ENCODE measurements around the gene ACOT8. TPM values are rescaled to one million over a fixed set of nuclear protein-coding genes. Genes with fewer than 3 reads are reported as not detected.
A peak's percentile ranks its signal among the peaks of the same experiment; 100 is the strongest.

ACOT8 gene
- total RNA-seq, 4 donors from 2014 or later: 32.3 to 66.2 (median 41.4) TPM

DNA sequence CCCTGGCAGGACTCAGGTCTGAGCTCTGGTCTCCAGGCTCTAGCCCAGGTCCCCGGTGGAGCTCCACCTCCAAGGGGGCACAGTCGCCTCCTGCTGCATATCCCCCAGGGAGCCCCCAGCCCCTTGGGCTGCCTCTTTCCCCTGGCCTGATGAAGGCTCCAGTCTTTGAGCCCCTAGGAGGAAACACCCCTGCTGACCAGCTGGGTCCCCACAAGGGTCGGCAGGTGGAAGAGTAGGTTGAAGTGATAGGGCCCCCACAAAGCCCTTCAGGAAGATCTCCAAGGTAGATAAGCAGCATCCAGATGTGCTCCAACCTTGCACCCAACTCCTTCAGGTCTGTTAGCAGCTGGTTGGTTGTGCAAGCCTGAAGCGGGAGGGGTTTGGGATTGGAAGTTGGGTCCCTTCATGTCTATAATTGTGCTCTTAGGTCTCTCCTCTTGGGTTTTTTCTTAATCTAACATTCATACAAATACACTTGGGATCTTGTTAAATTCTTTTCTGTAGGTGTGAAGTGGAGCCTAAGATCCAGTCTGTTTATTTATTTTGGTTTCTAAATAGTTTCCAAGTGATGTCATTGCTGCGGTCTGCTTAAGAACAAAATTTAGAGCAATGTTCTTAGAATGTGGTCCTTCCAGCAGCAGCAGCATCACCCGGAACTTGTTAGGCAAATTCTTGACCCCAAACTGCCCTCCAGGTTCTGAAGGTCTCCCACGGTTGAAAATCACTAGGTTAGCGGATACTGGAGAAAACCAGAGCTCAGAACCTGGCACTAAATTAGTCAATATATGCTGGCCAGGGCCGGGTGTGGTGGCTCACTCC is 39.6 kb downstream of the ACOT8 start:
- H3K27ac ChIP-seq: peak overlapping the region; percentile 50 to 97 (median 70)
- no peak overlapping the region for H3K4me3 ChIP-seq
- intact Hi-C loops (cut with DNase I; ENCODE audit: low total_unique reads) (no loop called here), in situ Hi-C loops (cut with MboI; ENCODE audit: low sequenced_read_pairs in 4 of 4) (loop anchor here in 3 of 4 donors (25.0 kb wide), 2 partner anchors 145 to 270 kb away; partner anchors contain the start of genes NCOA5 (in 3 of the 3) and ZNF335 (in 1 of the 3))
- H3K27me3 ChIP-seq: no peaks in the 10 kb centered on the region
- no peak for ATAC-seq
- TF ChIP-seq POLR2A (IDR thresholded peaks at IDR 0.05): no peak
- TF ChIP-seq, protein P1, sequence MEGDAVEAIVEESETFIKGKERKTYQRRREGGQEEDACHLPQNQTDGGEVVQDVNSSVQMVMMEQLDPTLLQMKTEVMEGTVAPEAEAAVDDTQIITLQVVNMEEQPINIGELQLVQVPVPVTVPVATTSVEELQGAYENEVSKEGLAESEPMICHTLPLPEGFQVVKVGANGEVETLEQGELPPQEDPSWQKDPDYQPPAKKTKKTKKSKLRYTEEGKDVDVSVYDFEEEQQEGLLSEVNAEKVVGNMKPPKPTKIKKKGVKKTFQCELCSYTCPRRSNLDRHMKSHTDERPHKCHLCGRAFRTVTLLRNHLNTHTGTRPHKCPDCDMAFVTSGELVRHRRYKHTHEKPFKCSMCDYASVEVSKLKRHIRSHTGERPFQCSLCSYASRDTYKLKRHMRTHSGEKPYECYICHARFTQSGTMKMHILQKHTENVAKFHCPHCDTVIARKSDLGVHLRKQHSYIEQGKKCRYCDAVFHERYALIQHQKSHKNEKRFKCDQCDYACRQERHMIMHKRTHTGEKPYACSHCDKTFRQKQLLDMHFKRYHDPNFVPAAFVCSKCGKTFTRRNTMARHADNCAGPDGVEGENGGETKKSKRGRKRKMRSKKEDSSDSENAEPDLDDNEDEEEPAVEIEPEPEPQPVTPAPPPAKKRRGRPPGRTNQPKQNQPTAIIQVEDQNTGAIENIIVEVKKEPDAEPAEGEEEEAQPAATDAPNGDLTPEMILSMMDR (IDR thresholded peaks at IDR 0.05 in 4 of 5, conservative IDR thresholded peaks at IDR 0.05 in 1 of 5): no peak
- DNase-seq: no peak
- H3K4me1 ChIP-seq: peaks cover 7 to 11% of the 10 kb centered on the region in 2 donors
- H3K9me3 ChIP-seq: no peaks in the 10 kb centered on the region
- H3K36me3 ChIP-seq: no peaks in the 10 kb centered on the region

DNA sequence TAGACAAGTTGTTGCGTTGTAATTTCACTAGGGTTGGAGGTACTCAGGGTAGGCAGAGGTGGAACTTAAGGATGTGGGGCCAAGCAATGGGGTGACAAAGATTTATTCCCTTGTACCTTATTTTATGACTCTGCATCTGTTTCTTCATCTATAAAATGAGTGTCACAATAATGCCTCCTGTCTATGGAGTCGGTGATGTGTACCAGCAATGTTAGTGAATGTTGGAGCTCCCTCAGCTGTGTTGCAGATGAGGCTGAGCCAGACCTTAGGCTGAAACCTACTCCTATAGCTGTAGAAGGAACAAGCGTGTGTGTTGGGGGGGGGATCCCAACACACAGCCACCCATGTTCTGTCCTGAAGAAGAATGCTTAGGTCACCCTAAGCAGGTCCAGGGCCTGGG is 40.2 kb downstream of the ACOT8 start:
- no peak for TF ChIP-seq POLR2A (IDR thresholded peaks at IDR 0.05)
- TF ChIP-seq, protein P1 (IDR thresholded peaks at IDR 0.05 in 4 of 5, conservative IDR thresholded peaks at IDR 0.05 in 1 of 5): no peak
- in situ Hi-C loops (cut with MboI; ENCODE audit: low sequenced_read_pairs in 4 of 4): loop anchor here in 3 of 4 donors (25.0 kb wide), 2 partner anchors 145 to 270 kb away; partner anchors contain the start of genes NCOA5 (in 3 of the 3) and ZNF335 (in 1 of the 3)
- intact Hi-C loops (cut with DNase I; ENCODE audit: low total_unique reads): no loop called here

DNA sequence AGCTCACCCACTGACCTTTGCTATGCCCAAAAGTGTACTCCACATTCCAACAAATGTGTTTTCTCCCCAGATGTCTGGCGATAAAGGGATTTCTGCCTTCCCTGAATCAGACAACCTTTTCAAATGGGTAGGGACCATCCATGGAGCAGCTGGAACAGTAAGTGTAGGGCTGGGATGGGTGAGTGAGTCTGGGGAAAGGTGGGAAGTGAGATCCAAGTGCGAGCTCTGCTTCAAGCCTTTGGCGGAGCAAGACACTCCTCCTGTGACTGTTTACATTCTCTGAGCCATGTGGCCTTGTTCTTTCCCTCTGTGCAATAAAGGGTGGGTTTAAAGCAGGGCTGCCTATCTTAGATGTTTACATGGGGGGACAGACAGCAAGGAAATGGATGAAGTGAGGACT is 42.9 kb downstream of the ACOT8 start:
- in situ Hi-C loops (cut with MboI; ENCODE audit: low sequenced_read_pairs in 4 of 4): loop anchor here in 3 of 4 donors (25.0 kb wide), 2 partner anchors 148 to 273 kb away; partner anchors contain the start of genes NCOA5 (in 3 of the 3) and ZNF335 (in 1 of the 3)
- Histone ChIP-seq H3K27me3 (no peaks in the 10 kb centered on the region), H3K27ac (peak overlapping the region in 1 of 4 donors; percentile 21), H3K36me3 (peaks cover 0 to 23% of the 10 kb centered on the region in 2 donors), H3K9me3 (no peaks in the 10 kb centered on the region), H3K4me3 (no peak overlapping the region), H3K4me1 (peaks cover 5 to 14% of the 10 kb centered on the region in 2 donors)
- intact Hi-C loops (cut with DNase I; ENCODE audit: low total_unique reads): no loop called here
- TF ChIP-seq, protein P1 (IDR thresholded peaks at IDR 0.05 in 4 of 5, conservative IDR thresholded peaks at IDR 0.05 in 1 of 5): no peak
- no peak for TF ChIP-seq POLR2A (IDR thresholded peaks at IDR 0.05)
- ATAC-seq (no peak), DNase-seq (no peak)

More for the DNA sequence above, 40.2 kb downstream of the ACOT8 start:
- Histone ChIP-seq H3K9me3 (no peaks in the 10 kb centered on the region), H3K27ac (peak overlapping the region; percentile 50 to 97 (median 70)), H3K4me1 (peaks cover 5 to 10% of the 10 kb centered on the region in 2 donors), H3K36me3 (no peaks in the 10 kb centered on the region), H3K27me3 (no peaks in the 10 kb centered on the region), H3K4me3 (no peak overlapping the region)
- ATAC-seq (no peak), DNase-seq (no peak)

DNA sequence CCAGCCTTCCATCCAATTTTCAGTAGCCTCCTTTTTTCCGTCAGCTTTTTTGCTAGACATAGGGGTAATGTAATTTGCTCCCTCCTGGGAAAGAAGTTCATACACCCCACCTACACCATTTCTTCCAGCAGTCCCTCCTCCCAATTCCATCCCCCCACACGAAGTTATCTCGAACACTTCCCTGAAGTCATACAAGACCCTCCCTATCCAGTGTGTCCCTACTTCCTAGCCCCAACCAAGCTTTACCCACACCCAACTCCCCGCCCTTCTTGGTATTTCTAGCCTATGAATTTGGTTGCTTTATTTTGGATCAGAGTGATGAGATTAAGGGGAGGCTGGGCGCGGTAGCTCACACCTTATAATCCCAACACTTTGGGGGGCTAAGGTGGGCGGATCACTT is 43.7 kb downstream of the ACOT8 start:
- intact Hi-C loops (cut with DNase I; ENCODE audit: low total_unique reads): no loop called here
- H3K4me1 ChIP-seq: peaks cover 5 to 14% of the 10 kb centered on the region in 2 donors
- peak overlapping the region in 1 of 4 donors; percentile 60 for H3K27ac ChIP-seq
- no peak overlapping the region for H3K4me3 ChIP-seq
- no peak for ATAC-seq
- H3K9me3 ChIP-seq: no peaks in the 10 kb centered on the region
- in situ Hi-C loops (cut with MboI; ENCODE audit: low sequenced_read_pairs in 4 of 4): loop anchor here in 3 of 4 donors (25.0 kb wide), 2 partner anchors 149 to 274 kb away; partner anchors contain the start of genes NCOA5 (in 3 of the 3) and ZNF335 (in 1 of the 3)
- peaks cover 0 to 32% of the 10 kb centered on the region in 2 donors for H3K36me3 ChIP-seq
- H3K27me3 ChIP-seq: no peaks in the 10 kb centered on the region
- DNase-seq: no peak
- TF ChIP-seq, protein P1 (IDR thresholded peaks at IDR 0.05 in 4 of 5, conservative IDR thresholded peaks at IDR 0.05 in 1 of 5): no peak
- no peak for TF ChIP-seq POLR2A (IDR thresholded peaks at IDR 0.05)
